Adrenal gland (tissue), 12 donors: ENCODE measurements around the gene ANO7. TPM values are rescaled to one million over a fixed set of nuclear protein-coding genes. Genes with fewer than 3 reads are reported as not detected.

ENCODE experiments used
- DNase-seq, 7 donors: peaks; one replicate each; pipeline ENCODE4 v3.0.0-alpha.2; 2019 to 2020
- H3K27ac ChIP-seq, 5 donors: fragments of 200-600 bp; sonication (generic) in 4 of 5; 1 replicate in 3 of 5; 2 replicates in 2 of 5; pipeline versions ENCODE4 v1.5.1 to v1.8.0; 2016 to 2020; ENCODE audit warnings: mild to moderate bottlenecking in 1 of 5
- H3K27me3 ChIP-seq: fragments of 200-600 bp; 2 replicates; pipeline ENCODE4 v1.8.0; 2021
- H3K36me3 ChIP-seq, 2 donors: fragments of 200-600 bp; replicated peaks in 1 of 2; 1 replicate in 1 of 2; 2 replicates in 1 of 2; pipeline versions ENCODE4 v1.5.1 to v1.8.0; 2018 to 2022
- H3K4me1 ChIP-seq, 2 donors: fragments of 200-600 bp; replicated peaks in 1 of 2; 1 replicate in 1 of 2; 2 replicates in 1 of 2; pipeline versions ENCODE4 v1.5.1 to v1.8.0; 2018 to 2021
- H3K4me3 ChIP-seq, 4 donors: fragments of 200-600 bp; sonication (generic) in 3 of 4; one replicate each; pipeline ENCODE4 v1.5.1; 2016 to 2018
- H3K9me3 ChIP-seq, 3 donors: fragments of 200-600 bp; sonication (generic) in 1 of 3; replicated peaks in 1 of 3; 1 replicate in 2 of 3; 2 replicates in 1 of 3; pipeline versions ENCODE4 v1.5.1 to v1.8.0; 2016 to 2021
- CTCF ChIP-seq, 6 experiments: fragments of 450-650 bp in 4 of 6; fragments of 200-600 bp in 2 of 6; sonication (generic) in 1 of 6; IDR thresholded peaks; 1 replicate in 5 of 6; 2 replicates in 1 of 6; pipeline versions ENCODE4 v1.5.1 to v1.8.0; 2016 to 2021; ENCODE audit warnings: antibody characterized with exemption in 6 of 6, mild to moderate bottlenecking in 2 of 6, moderate library complexity in 1 of 6
- POLR2A ChIP-seq, 2 donors: fragments of 450-650 bp; IDR thresholded peaks; one replicate each; pipeline ENCODE4 v1.6.1; 2017; ENCODE audit warnings: antibody characterized with exemption in 2 of 2, mild to moderate bottlenecking in 2 of 2, moderate library complexity in 1 of 2
- WGBS, 4 donors: extraction: QIAGEN DNeasy Blood & Tissue Kit in 2 of 4; methylation state at CpG; one replicate each; pipeline versions ENCODE4 v1.1.5 to v1.1.7; 2013 to 2017; 5-methylcytosine and 5-hydroxymethylcytosine counted together
- intact Hi-C, 2 donors: fragments of 100-400 bp; cut with DNase I; formaldehyde crosslinking; loops; one replicate each; pipeline versions ENCODE4 v1.14.1 to v1.15.0; 2022 to 2023
- polyA plus RNA-seq, 3 donors: library from polyadenylated mRNA; stranded (reverse); fragments of 200-250 nt in 2 of 3; fragments of 350-450 nt in 1 of 3; fragmentation: Illumina TruSeq in 1 of 3; extraction: RNeasy Lipid Tissue Mini Kit (QIAGEN cat#74804) in 1 of 3; gene quantifications; one replicate each; pipeline ENCODE4 v1.2.3, GENCODE V29; 2013 to 2014
- total RNA-seq, 9 donors: library from RNA; depleted of rRNA in 4 of 9; stranded (reverse); fragments of >200 nt in 4 of 9; fragments of 120-200 nt in 1 of 9; fragmentation: NEBNext Ultra II Directional in 1 of 9; extraction: Animal tissue kit (Norgen Biotek cat#: 25700) in 1 of 9; gene quantifications; one replicate each; pipeline versions ENCODE4 v1.1.0 to v1.2.4, GENCODE V29; 2013 to 2023
- donor health status: healthy with polysubstance abuse.
- donor health status: Bipolar disorder and iron deficiency.
- donor health status: DM: yes; HTN: yes; CAD: no.
- donor health status: DM: no; HTN: no; CAD: no.
- donor health status: DM: no; HTN: no; CAD: no.
- donor health status: DM: yes; HTN: yes; CAD: no.

The ANO7 gene
- total and polyA plus RNA-seq, 12 donors = 0.48 to 5.1 (median 1.8) TPM

- intact Hi-C loops = no loop called here
- no peak overlapping the region for H3K27ac ChIP-seq
- no peaks in the 10 kb centered on the region for H3K27me3 ChIP-seq
- H3K4me3 ChIP-seq = no peak overlapping the region
- no peak for TF ChIP-seq POLR2A (IDR thresholded peaks at IDR 0.05)
- TF ChIP-seq CTCF (IDR thresholded peaks at IDR 0.05) = peak in 1 of 6 experiments; percentile 12
- H3K36me3 ChIP-seq = peaks cover 0 to 99% of the 10 kb centered on the region in 2 donors
- peaks cover 6 to 14% of the 10 kb centered on the region in 2 donors for H3K4me1 ChIP-seq
- DNase-seq = no peak
- WGBS, 4 donors = 81 to 88% (median 86%) methylated on average over 11 of the region's 11 CpGs
- H3K9me3 ChIP-seq = no peaks in the 10 kb centered on the region
These were observed 69.0 kb downstream of the ANO7 start for GRCh38 chr2:241257419-241258032.

- H3K4me3 ChIP-seq = no peak overlapping the region
- peak in 1 of 7 donors; percentile 45 for DNase-seq
- peaks cover 0 to 99% of the 10 kb centered on the region in 2 donors for H3K36me3 ChIP-seq
- TF ChIP-seq CTCF (IDR thresholded peaks at IDR 0.05) (no peak), POLR2A (IDR thresholded peaks at IDR 0.05) (no peak)
- WGBS, 4 donors = 70 to 77% (median 73%) methylated on average over 8 of the region's 8 CpGs
- H3K4me1 ChIP-seq = peaks cover 13 to 14% of the 10 kb centered on the region in 2 donors
- H3K9me3 ChIP-seq = no peaks in the 10 kb centered on the region
- H3K27ac ChIP-seq = no peak overlapping the region
- intact Hi-C loops = no loop called here
- H3K27me3 ChIP-seq = no peaks in the 10 kb centered on the region
These were observed 70.2 kb downstream of the ANO7 start for GRCh38 chr2:241258505-241259280.

- 60 to 71% (median 66%) methylated on average over 3 of the region's 3 CpGs for WGBS, 4 donors
- TF ChIP-seq CTCF (IDR thresholded peaks at IDR 0.05) (no peak), POLR2A (IDR thresholded peaks at IDR 0.05) (no peak)
- Histone ChIP-seq H3K4me1 (peaks cover 5 to 13% of the 10 kb centered on the region in 2 donors), H3K27ac (peak overlapping the region in 1 of 5 donors; percentile 26), H3K27me3 (no peaks in the 10 kb centered on the region), H3K36me3 (peaks cover 0 to 99% of the 10 kb centered on the region in 2 donors), H3K9me3 (no peaks in the 10 kb centered on the region), H3K4me3 (no peak overlapping the region)
- intact Hi-C loops = loop anchor here in 1 of 2 donors (10.0 kb wide), 1 partner anchor 64 kb away; no protein-coding TSS in a partner anchor
- DNase-seq = peak in 3 of 7 donors; percentile 59 to 65 (median 60)
These were observed 72.4 kb downstream of the ANO7 start for GRCh38 chr2:241260911-241261310.

GRCh38 chr2:241261628-241262027 lies 73.2 kb downstream of the ANO7 start:
- peak in 1 of 7 donors; percentile 45 for DNase-seq
- no peaks in the 10 kb centered on the region for H3K9me3 ChIP-seq
- H3K27me3 ChIP-seq = no peaks in the 10 kb centered on the region
- WGBS, 4 donors = 90 to 97% (median 94%) methylated on average over 4 of the region's 4 CpGs
- peak overlapping the region in 1 of 5 donors; percentile 12 for H3K27ac ChIP-seq
- intact Hi-C loops = loop anchor here in 1 of 2 donors (10.0 kb wide), 1 partner anchor 63 kb away; no protein-coding TSS in a partner anchor
- TF ChIP-seq POLR2A (IDR thresholded peaks at IDR 0.05) (no peak), CTCF (IDR thresholded peaks at IDR 0.05) (no peak)
- peaks cover 0 to 99% of the 10 kb centered on the region in 2 donors for H3K36me3 ChIP-seq
- peaks cover 0 to 13% of the 10 kb centered on the region in 2 donors for H3K4me1 ChIP-seq
- no peak overlapping the region for H3K4me3 ChIP-seq
